GM21723 (cell line): Measurements from ENCODE around the gene ACOX2.

Experiments
- ATAC-seq: cut with Tn5 transposase; IDR thresholded peaks from one replicate; pipeline ENCODE4 v1.9.1; 2021; ENCODE audit warnings: mild to moderate bottlenecking, moderate library complexity; ENCODE audit not compliant: unreplicated experiment

Gene ACOX2

DNA sequence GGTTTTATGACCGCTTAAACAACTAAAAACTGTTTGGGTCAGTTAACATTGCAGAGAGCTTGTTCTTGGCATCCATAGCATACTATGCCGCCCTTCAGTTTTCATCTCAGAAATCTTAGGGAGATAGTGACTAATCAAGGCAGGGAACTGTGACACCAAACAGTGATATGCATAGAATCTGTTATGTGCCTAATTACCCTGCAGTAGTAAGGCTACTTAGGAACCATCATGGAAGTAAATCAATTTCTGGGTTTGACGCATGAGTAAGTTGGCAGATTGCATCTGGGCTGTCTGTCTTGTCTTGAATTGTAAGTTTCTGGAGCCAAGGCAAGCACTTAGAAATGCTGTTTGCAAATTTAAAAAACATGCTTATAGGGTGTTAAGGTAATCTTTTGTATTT, 22.6 kb downstream of the ACOX2 start:
- ATAC-seq: no peak

DNA sequence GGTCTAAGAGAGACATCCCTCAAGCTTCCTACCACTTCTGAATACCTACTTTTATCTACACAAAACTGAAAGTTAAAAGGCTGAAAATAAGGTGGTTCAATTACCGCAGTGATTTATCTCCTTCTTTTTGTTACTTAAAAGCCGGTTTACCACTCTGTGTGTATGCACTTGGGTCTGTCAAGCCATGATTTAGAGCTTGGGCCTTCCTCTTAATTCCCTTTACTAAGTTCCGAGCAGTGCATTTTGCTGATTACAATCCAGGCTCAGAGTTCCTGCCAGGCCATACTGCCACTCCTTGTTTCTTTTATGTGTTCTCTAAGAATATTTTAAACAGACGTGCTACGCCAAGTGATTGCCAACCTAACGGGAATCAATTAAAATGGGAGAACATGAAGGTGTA, 28.6 kb downstream of the ACOX2 start:
- no peak for ATAC-seq

DNA sequence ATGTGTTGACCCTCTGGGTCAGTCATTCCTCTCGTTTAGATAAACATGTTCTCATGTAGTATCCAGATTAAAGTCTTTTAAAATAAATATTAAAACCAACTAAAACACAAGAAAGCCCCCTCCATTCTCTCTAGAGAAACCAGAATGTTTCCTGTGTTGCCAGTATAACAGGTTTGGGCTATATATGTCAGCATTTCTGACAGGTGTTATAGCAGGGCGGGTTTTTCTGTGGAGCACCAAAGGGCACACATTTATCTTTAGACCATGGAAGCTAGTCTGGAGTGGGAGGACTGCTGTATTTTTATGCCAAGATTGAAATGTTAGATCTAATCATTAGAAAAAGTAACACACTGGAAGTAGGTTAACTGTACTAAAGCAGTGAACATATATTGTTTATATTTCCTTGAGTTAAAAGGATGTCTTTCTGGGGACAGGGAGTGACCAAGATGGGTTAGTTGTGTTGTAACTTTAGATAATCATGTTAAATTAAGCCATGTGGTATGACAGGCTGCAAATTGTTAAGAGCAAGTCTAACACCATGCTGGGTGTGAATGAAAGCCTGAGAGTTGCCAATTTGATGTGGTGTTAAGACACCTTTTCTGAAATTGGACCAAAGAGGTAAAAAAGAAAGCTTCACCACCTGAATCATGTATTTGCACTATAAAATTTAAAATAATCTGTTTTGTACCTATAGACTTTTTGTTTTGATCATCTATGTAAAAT, 29.5 kb downstream of the ACOX2 start:
- no peak for ATAC-seq

DNA sequence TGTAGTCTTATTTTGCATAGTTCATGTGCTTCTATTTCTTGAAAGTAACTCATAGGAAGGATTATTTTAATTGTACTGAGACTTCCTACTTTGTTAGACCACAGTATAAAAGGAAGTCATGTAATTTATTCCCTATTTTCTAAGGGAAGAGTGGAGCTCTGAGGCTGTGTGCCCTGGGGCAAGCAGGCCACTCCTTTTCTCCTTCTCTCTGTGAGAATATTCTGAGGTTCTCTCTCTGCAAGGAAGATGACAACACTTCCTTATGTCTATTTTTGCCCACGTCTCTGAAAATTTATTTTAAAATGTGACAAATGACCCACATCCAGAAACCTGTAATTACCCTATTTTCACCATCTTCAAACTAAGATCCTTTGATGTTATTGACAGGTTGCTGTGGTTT, 34.1 kb downstream of the ACOX2 start:
- no peak for ATAC-seq

- no peak for ATAC-seq
Observed at GRCh38 chr3:58497097-58497496, 39.9 kb downstream of the ACOX2 start.

DNA sequence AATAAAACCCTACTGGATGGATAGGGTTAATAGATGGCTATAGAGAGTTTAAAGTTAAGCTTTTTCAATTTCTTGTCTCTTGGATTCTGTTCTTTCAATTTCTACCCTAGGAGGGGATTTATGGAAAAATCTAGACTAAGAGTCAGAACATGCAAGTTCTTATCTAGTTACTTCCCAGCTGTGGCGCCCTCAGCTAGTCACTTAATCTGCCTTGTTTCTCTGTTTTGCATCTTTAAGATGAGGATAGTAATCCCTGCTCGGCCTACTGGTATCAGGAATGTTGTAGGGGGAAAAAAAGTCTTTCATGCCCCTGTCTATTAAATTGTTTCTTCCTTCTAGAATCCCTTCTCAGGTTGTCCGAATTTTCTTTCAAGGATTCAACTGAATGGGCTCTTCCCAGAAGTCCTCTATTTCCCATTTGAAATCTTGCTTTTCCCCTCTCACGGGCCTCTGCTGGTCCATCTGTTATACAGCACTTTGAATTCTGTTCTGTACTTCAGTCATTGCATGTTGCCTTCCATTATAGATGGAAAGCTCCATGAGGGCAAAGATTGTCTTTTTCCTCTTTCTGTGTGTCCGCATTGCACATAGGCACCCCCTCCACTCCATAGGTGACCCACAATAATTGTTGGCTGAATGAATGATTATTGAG, 40.7 kb downstream of the ACOX2 start:
- no peak for ATAC-seq

DNA sequence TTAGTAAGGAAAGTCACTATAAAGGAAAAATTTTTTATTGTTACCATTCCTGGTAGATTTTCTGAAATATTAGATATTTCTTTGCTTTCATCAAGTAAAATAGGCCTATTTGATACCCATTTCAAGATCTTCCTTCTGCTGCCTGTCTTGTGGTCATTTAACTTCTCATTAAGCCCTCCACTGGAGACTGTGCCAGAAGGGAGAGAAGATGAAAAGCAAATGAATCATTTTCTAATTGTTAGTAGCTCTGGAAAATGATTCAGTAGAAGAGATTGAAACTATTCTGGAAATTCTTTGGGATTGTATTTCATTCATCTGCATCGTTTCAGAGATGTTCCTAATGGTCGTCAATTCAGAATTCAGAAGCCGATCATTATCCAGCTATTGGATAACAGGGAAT, 41.9 kb downstream of the ACOX2 start:
- no peak for ATAC-seq

- ATAC-seq: no peak
Observed at GRCh38 chr3:58494107-58494506, 42.9 kb downstream of the ACOX2 start.

DNA sequence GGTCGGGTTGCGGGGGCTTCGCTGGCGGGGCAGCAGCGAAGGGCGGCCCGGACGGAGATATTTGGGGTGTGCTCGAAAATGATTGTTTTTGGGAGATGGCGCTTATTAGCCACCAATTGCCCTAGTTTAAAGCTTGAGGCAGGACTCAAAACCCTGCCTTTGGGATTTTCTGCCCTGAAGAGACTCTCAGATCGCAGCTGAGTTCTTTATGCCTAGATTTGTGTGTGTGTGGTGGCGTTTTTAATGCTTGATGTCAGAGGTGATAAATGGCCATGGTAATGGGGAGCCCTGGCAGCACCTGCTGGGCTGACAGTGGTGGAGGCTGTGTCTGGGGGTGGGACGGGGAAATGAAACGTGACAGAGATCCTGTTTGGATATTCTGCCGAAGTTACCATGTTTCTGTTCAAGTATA, 44.5 kb downstream of the ACOX2 start:
- peak; percentile 24 for ATAC-seq

DNA sequence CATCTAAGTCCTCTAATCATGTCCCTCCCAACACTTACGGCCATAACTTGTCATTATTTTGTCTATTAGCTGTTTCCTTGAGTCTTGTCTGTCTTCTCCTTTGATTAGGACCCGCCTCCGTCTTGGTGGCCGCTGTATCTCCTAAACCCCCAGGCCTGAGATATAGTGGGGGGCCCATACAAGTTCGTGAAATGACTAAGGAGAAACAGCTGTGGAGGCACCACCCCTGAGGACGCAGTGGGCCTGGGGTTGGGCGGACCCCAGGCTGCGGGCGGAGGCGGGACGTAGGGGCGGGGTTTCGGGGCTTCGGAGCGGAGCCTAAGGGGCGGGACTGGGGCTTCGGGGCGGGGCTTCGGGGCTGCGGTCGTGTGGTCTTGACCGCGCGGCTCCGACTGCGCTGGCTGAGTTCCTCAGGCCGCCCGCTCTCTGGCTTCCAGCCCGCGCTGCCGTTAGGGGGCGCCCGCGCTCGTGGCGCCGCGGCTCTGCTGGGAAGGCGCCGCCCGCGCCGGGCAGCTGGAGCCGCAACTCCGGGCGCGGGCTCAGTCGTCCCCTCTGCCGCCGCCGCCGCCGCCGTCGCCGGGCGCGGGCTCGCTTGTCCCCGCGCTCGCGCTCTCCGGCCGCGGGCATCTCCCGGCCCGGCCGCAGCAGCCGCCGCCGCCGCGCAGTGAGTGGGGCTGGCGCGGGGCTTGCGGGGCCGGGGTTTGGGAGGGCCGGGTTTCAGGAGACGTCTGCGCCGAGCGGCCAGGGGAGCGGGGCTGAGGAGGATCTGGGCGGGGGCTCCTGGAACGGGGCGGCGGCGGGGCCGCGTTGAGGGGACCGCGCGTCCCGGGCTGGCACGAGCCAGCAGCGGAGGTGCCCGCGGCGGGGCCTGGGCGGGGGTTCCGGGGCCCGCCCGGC, 45.2 kb downstream of the ACOX2 start, which contains the start of gene KCTD6:
TSS of gene KCTD6 (plus strand) at position 591 of the 897 bp plus-strand sequence. CDS start 6,660 bp downstream, outside the sequence.
- ATAC-seq: peak; percentile 94

DNA sequence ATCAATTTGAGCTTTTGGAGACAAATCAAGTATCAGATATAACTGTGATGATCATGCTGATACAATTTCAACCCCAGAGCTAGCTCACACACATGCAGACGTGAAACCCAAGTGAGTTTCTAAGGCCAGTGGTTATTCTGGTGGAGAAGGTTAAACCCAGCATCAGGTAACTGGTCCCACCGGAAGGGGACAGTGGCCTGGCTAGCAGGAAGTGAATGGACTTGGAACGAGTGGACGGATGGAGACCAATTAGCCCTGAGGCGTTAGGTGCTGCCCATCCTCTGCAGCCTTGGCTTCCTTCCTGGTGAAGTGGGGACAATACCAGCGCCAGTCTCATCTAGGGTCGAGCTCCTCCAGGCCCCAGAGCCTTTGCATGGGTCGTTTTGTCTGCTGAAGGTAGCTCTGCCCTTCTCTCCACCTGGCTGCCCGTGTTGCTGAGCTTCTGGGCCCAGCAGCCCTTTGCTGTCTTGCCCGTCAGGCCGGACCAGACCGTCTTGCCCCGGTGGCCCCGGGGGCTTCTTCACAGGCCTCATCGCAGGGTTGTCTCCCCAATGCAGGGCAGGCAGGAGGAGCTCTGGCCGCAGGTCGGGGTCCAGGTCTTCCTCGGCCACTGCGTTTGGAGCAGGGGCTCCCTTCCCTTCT, 46.0 kb downstream of the ACOX2 start:
- no peak for ATAC-seq

DNA sequence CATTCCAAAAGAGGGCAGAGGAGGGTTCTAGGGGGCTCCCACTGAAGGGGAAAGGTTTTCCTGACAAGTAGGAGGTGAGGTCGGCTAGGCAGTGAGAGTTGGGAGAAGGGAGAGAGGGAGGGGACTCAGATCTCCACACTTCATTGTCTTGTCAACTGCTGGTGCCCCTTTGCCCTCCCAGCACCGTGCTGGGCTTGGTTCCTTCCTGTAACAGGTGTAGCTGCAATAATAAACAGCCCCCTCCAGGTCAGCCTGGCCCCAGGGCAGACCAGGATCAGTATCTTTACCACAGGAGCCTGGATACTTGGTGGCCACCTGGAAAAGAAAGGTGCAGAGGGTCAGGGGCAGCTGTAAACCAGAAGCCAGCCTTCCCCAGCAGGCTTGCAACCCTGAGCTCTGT, 48.0 kb downstream of the ACOX2 start:
- no peak for ATAC-seq

DNA sequence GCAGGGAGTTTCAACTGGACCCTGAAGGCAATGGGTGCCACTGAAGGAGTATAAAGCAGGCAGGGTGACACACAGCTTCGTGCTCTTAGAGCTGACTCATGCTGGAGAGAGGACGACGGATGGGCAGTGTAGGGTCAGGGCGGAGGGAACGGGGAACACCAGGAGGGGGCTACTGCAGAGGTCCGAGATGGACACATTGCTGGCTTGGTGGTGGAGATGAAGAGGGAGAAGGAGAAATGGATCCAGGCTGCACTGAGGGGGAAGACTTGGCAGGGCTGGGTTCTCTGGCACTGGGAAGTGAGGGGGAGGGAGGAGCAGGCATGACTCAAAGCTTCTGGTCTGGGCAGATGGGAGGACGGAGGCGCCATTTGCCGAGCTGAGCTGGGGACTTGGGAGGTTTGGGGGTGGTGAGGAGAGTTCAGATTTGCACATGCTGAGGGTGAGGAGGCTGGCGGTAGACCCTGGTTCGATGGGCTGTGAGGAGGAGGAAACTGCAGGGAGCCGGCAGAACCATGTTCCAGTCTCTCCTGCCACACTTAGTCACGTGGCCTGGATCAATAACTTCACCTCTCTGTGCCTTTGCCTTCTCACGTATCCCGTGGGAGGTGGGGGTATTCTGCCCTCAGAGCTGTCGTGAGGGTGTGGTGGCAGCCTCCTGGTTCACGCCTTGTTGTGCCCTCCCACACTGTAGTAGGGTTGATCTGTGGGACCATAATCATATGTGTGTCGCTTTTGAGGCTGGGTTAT, 49.7 kb downstream of the ACOX2 start:
- no peak for ATAC-seq

DNA sequence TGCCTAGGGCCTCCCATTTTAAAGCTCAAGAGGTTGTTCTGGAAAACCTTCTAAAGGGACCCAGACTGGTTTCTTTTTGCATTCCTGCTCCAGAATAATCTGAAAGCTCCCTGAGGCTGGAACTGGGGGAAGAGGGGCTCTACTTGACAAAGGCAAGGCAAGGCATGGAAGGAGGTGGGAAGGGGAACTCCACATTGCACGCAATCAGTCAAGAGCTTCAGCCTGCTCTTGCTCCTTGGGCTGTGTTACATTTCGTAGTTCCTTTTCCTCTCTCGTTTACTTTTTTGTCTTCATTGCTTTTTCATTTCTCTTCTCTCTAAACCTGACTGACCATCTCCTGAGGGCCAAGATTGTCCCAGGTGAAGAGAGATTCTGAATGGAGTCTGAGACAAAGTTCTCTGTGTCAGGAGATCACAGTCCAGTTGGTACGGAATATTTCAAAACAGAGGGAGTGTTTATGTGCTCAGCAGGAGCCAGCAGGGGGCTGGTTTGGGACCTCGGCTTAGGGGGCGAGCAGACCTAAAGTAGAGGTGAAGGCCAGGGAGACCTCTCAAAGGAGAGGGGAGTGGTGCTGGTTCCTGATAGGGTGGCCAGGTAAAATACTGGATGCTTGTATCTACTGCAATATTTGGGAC, 51.1 kb downstream of the ACOX2 start:
- ATAC-seq: no peak

DNA sequence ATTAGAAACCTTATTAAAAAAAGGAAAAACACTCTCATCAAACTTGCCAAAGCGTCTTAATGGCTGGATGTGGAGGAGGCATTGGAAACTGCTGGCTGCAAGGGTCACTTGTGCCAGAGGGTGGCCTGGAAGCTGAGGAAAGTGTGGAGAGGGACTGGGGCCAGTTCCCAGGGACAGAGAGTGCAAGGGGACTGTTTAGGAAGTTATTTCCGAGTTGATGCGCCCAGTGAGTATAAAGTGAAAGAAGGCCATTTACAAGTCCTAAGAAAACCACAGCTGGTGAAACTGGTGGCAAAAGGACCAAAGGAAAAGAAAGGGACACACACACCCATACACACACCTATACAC, 52.3 kb downstream of the ACOX2 start:
- ATAC-seq: no peak

GRCh38 chr3:58484045-58484721, 52.8 kb downstream of the ACOX2 start:
- ATAC-seq: no peak

DNA sequence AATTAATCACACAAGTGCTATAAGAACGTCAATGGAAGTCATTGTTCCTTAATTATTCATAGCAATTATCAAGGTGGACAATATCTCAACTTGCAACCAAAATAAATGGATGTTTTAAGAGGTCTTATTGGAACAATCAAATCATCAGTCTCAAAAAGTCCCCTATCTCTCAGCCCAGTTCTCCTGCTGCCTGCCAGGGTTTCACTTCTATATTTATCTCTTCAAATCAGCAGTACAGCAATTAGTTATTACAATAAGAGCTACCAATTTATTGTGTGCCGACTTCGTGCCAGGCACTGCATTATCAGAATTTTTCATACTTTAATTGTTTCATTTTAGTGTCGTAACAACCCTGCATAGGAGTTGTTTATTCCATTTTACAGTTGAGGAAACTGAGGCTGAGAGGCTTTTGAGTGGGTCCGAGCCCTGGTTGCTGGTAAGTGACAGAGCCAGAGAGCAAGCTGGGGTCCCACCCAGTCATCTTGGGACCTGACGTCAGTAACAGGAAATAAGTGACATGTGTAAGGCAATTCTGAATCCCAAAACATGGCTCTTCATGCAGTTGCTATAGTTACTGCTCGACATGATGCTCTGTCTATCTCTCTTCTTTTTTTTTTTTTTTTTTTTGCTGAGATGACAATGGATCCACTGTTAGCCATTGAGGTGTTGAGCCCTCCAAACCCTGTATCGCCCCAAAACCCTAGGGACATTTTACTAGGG, 53.9 kb downstream of the ACOX2 start:
- no peak for ATAC-seq

GRCh38 chr3:58480309-58480708, 56.7 kb downstream of the ACOX2 start:
- ATAC-seq: no peak

GRCh38 chr3:58478781-58479180, 58.2 kb downstream of the ACOX2 start:
- ATAC-seq: no peak
